NCI-H446 treated with DMSO at 0.1 percent for 48 hours (cell line): ENCODE results near the gene PTPN11.
A peak's percentile ranks its signal among the peaks of the same experiment; 100 is the strongest.
"Not testable (repeated sequence)": the region's sequence is repeated elsewhere in the genome, so short reads cannot be mapped to it uniquely, and the experiment has no call there.

Experiments
- DNase-seq: peaks from one replicate; lab custom pipeline; 2025; lab: John Stamatoyannopoulos, UW

PTPN11 gene

DNA sequence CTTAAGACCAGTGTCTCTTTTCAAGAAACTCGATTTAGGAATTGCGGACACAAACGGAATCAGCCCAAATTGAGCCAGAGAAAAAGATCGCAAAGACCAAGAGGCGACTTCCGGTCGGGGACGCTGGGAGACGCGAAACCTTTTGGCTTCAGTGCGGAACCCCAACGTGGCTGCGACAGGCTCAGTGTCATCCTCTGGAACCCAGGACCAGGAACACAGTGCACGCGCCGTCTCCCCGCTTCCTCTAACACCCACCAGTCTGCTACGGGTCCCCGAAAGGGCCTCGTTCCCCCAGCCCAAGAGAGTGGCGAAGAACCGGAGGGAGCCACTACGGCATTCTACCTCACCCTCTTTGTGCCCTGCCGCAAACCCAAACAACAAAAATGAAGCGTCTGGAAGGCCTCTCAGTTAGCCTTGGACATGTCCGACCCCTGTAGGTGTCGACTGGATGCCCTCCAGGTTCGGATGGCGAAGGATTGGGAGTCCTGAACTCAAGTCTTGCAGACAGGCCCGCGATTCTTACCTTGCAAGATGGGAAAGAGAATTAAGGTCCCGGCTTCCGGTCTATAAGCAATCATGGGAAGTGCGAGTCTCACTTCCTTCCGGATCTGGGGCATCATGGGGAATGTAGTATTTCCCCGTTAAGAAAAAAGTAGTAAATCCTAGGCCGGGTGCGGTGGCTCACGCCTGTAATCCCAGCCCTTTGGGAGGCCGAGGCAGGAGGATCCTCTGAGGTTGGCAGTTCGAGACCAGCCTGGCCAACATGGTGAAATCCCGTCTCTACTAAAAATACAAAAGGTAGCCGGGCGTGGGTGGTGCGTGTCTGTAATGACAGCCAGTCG, 9.5 kb upstream of the PTPN11 start, which contains the start of gene RPL6:
Gene RPL6 (minus strand): TSS at position 542 of the 842 bp plus-strand sequence. CDS start 949 bp downstream, outside the sequence.
- peak; percentile 89 for DNase-seq

DNA sequence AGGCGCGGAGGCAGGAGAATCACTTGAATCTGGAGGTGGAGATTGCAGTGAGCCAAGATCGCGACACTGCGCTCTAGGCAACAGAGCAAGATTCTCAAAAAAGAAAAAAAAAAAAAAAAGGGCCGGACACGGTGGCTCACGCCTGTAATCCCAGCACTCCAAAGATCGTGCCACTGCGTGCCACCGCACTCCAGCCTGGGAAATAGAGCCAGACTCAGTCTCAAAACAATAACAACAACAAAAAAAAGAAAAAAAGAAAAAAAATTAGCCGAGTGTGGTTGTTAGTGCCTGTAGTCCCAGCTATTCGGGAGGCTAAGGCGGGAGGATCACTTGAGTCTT, 8.9 kb upstream of the PTPN11 start:
- DNase-seq = no peak

DNA sequence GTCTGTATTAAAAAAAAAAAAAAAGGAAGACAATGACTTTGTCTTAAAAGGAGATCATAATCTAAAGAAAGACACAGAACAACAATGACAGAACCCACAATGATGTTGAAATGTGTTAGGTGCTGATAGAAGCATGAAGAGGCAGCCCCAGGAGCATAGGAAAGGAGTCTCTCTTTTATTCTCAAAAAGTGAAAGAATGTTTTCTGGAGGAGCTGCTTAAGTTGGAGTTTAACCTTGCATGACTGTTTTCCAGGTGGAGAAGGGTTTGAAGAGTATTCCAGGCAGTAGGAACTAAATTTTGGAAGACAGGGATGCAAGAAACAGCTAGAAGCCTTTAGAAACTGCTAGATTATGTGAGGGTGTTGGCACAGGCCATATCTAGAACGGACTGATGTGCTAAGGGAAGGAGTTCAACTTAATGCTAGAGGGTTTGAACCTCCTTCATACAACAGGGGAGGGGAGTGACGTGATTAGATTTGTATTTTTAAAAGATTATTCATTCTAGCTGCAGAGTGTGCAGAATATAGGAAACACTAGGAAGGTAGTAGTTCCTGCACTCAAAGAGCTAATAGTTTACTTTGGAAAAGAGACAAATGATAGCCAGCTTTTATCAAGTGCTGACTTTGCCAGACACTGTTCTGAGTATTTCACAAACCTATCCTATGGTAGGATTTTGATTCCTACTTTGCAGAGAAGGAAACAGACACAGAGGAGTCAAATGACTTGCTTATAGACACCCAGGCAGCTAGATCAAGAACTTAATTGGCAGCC, 4.7 kb upstream of the PTPN11 start:
- no peak for DNase-seq

DNA sequence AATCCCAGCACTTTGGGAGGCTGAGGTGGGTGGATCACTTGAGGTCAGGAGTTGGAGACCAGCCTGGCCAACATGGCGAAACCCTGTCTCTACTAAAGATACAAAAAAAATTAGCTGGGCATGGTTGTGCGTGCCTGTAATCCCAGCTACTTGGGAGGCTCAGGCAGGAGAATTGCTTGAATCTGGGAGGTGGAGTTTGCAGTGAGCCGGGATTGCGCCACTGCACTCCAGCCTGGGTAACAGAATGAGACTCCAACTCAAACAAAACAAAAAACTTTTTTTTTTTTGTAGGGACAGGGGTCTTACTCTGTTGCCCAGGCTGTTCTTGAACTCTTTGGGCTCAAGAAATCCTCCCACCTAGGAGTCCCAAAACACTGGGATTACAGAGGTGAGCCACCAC, 3.3 kb upstream of the PTPN11 start:
- DNase-seq = not testable (repeated sequence)

DNA sequence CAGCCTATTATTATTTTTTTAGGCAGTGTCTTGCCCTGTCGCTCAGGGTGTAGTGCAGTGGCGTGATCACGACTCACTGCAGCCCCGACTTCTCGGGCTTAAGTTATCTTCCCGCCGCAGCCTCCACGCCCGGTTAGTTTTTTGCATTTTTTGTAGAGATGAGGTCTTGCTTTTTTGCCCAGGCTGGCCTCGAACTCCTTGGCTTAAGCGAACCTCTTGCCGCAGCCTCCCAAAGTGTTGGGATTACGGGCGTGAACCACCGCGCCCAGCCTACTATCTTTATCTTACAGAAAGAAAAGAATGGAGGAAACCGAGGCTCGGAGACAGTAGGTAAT, 507 bp upstream of the PTPN11 start:
- no peak for DNase-seq

DNA sequence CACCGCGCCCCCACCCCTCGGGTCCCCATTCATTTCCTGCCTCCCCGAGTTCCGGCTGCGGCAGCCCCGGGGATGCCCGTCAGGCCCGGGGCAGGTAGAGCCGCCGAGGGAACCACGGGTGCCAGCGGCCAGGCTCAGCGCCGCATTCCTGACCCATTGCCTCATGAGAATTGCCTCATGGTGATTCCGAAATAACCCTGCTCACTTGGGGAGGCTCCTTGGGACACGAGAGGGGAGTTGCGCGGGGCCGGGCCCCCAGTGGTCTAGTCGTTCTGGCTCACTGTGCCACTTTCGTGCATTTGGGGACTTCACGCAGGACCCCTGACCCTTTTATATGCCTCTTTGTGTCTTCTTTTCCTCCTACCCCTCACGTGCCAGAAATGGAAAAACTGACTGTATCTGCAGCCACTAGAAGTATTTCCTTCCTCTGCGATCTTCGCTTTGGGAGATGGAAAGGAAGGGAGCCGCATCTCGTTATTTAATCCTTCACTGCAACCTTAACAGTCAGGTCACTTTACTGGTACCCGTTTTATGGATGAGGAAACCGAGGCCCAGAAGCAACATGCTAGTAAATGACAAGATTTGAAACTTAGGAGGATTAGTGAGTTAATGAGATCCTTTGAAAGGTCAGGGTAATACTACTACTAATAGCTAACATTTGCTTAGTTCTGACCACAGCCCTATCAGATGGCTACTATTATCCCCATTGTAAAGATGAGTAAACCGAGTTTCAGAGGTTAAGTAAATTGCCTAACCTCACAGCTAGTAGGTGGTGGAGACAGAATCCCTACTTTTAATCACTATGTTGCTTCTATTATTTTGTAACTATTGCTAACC, 768 bp downstream of the PTPN11 start:
- no peak for DNase-seq

DNA sequence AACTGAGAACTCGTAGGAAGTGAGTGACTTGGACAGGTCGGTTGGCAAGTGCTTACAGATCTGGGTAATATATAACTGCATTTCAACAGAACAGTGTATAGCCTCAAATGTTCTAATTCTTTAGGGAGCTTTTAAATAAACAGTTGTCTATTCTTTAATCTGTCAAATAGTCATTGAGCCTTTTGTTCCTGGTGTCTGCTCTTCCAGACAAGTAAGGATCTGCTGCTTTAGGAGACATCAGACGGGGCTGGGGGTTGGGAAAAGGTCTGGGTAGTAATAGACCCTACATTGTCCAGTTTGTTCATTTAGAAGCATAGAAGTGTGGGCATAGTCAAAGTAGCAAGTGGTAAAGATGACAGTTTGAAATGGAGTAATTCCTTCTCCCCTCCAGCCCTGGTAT, 2.0 kb downstream of the PTPN11 start:
- DNase-seq = no peak

DNA sequence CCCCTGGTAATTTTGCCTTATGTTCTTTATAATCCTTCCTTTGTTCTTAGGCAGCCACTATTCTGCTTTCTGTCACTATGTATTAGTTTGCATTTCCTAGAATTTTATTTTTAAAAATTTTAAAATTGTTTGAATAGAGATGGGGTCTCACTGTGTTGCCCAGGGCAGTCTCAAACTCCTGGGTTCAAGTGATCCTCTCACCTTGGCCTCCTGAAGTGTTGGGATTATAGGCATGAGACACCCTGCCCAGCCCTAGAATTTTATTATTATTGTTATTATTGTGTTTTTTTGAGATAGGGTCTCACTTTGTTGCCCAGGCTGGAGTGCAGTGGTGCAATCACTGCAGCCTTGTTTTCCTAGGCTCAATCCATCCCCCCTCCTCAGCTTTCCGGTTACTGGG, 2.6 kb downstream of the PTPN11 start:
- no peak for DNase-seq

DNA sequence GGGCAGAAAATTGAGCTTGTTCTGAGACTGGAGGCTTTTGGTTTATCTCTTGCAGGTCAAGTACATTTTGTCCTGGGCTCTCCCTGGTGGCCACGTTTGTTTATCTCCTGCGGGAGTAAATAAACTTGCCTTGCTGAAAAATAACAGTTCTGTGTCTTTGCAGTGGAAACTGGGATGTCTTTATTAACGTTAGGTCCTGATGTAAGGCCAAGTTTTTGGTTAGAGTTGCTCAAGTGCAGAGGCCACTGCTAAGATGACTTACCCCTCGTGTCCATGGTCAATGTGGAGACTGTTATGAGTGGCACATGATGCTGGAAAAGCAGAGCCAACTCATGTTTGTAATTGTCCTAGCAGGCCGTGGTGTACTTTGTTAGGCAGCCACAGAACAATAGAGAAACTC, 3.8 kb downstream of the PTPN11 start:
- DNase-seq = no peak

DNA sequence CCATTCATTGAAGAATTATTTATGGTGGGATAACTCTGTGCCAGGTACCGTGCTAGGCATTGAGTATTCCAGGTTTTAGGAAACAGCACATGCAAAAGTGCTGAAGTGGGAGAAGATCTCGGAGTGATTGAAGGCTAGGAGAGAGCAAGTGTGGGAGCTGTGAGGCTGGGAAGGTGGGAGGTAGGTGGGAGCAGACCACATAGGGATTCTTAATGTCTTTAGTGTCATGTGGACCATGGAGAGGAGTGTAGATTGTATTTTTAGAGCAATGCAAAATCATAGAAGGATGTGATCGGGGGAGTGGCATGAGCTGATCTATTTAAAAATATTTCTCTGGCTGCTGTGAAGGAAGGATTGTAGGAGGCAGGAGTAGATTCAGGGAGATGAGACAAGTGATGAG, 5.4 kb downstream of the PTPN11 start:
- DNase-seq = no peak

DNA sequence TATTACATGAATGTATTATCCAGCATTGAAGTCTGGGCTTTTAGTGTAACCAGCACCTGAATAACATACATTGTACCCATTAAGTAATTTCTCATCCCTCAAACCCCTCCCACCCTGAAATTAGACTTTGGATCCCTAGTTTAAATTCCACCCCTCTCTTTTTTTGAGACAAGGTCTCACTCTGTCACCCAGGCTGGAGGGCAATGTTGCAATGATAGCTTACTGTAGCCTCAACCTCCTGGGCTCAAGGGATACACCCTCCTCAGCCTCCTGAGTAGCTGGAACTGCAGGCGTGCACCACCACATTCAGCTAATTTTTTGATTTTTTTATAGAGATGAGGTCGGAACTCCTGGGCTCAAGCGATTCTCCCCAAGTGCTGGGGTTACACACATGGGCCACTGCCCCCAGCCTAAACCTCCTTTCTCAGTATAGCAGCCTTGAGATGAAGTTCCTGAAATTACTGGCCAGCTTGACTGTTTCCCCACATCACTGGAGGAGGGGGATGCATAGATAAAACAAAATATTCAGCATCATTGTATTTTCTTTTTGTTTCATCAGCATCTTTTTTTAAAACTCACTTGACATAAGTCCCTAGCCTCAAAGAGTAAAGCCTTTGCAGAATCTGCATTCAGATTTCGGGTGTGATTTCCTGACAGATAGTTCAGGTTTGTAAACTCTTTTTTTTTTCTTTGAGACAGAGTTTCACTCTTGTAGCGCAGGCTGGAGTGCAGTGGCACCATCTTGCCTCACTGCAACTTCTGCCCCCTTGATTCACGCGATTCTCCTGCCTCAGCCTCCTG, 7.0 kb downstream of the PTPN11 start:
- DNase-seq = no peak

DNA sequence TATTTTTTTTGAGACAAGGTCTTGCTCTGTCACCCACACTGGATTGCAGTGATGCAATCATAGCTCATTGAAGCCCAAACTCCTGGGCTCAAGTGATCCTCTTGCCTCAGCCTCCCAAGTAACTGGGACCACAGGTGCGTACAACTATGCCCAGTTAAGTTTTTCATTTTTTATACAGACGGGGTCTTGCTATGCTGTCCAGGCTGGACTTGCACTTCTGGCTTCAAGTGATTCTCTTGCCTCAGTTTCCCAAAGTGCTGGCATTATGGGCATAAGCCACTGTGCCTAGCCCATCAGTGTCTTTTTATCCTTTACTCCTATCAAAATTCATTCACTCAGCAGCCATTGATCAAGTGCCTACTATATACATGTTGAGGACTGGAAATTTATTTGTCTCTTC, 9.0 kb downstream of the PTPN11 start:
- DNase-seq = no peak

DNA sequence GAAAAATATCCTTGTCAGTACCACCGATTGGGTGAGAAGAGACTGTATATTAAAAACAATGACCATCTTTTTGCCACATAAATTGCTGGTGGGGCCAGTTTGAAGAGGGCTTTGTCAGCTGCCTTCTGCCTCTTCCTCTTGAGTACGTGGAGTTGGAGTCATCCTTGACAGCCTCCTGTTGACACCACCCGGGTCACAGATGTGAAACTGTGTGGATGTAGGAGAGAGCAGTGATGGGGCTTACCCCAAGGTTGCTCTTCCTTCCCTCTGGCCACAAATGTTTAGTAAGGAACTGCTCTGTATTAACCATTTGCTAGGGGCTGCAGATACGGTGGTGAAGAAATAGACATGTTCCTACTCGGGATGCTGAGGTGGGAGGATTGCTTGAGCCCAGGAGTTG, 12.2 kb downstream of the PTPN11 start:
- no peak for DNase-seq

DNA sequence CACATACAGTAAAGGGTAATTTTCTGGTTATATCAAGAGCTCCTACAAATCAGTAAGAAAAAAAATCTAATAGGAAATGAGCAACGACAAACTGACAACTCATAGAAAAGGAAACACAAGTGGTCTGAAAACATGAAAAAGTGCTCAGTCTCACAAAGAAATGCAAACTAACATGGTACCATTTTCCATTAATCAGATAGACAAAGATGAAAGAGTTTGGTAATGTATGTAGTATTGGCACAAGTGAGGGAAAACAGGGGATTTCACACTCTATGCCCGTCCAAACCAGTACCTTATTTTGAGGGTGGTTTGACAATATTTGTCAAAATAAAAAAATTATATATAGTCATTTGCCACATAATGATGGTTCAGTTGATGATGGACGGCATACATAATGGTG, 13.2 kb downstream of the PTPN11 start:
- DNase-seq = no peak

DNA sequence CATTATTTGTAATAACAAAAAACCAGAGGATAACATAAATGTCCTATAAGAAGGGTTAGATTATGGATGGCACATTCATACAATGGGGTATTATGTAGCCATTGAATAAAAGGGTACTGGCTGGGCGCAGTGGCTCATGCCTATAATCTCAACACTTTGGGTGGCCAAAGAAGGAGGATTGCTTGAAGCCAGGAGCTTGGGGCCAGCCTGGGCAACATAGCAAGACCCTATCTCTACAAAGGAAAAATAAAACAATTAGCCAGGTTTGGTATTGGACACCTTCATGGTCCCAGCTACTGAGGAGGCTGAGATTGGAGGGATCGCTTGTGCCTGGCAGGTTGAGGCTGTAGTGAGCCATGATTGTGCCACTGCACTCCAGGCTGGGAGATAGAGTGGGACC, 14.8 kb downstream of the PTPN11 start:
- no peak for DNase-seq

DNA sequence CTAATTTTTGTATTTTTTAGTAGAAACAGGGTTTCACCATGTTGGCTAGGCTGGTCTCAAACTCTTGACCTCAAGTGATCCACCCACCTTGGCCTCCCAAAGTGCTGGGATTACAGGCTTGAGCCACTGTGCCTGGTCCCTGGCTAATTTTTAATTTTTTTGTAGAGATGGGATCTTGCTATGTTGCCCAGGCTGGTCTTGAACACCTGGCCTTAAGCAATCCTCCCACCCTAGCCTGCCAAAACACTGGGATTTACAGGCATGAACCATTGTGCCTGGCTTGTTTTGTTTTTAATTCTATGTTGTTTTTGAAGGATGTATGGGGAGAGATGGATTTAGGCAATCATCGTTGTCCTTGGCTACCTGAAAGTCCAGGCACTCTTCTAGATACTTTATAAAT, 19.9 kb downstream of the PTPN11 start:
- not testable (repeated sequence) for DNase-seq

DNA sequence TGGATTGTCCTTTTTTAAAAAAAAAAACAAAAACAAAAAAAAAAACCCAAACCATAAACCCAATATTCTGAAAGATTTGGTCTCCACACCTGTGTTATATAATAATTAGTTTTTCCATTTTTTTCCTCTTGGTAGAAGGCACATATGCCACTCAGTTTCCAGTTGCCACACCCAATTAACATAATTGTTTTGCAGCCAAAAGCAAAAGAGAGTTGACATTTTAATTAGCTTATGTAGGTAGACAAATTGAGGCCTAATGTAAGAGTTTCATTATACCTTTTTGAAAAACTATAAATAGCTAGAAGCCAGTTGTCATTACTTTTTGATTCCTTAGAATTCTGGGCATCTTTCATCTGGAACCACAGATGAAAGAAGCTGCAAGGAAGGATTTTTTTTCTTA, 21.0 kb downstream of the PTPN11 start:
- DNase-seq = no peak

DNA sequence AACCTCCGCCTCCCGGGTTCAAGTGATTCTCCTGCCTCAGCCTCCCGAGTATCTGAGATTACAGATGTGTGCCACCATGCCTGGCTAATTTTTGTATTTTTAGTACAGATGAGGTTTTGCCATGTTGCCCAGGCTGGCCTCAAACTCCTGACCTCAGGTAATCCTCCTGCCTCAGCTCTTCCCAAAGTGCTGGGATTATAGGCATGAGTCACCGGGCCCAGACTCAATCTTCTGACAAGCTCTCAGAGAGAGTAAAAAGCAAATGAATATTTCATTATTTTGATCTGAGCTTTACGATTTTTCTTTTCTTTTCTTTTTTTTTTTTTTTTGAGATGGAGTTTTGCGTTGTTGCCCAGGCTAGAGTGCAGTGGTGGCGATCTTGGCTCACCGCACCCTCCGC, 21.9 kb downstream of the PTPN11 start:
- DNase-seq = not testable (repeated sequence)

DNA sequence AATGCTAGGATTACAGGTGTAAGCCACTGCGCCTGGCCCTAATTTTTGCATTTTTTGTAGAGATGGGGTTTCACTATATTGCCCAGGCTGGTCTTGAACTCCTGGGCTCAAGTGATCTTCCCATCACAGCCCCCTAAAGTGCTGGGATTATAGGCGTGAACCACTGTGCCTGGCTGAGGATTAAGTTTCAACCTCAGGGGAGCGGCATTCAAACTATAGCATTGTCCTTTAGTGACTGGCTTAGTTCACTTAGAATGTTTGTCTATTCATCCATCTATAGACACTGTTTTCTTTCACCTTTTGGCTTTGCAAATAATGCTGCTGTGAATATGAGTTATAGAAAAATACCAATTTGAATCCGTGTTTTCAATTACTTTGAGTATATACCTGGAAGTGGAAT, 25.2 kb downstream of the PTPN11 start:
- no peak for DNase-seq

DNA sequence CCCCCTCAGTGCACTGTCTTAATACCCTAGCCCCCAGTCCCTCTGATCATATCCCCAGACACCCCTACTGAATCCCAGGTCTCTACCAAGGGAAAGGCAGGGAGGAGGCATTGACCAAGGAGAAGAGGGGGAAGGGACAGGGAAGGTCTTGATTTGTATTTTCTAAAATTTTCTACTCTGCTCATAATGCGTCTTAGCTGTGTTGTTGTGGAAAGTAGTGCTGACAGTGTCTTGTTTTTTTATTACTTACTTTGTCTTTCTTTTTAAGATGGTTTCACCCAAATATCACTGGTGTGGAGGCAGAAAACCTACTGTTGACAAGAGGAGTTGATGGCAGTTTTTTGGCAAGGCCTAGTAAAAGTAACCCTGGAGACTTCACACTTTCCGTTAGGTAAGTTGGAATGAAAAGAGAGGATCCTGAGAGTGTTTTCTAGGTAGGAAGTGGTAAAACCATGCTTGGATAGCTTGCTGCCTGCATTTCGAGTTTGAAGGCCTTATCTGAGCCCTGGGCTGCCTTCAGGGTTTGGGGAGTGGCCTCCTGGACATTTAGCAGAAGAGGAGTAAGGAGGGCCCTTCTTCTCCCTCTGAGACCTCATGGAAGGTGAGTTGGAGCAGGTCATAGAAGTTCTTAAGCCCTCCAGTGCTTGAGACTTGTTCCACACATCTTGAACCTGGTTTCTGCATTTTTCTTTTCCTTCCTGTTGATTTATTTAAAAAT, 27.4 kb downstream of the PTPN11 start:
- DNase-seq = no peak

DNA sequence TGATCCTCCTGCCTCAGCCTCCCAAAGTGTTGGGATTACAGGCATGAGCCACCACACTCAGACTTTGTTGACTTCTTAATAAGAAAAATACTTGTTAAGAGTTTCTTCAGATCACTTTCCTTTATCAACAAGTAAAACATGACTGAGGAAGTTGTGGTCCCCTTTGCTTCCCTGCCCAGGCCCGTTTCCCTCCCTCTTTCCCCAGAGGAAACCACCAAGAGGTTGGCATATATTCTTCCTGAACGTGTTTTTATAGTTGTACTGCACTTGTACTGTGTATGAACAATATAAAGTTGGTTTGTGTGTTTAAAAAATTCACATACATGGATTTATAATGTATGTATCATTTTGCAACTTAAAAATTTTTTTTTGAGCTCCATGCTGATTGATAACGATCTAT, 28.4 kb downstream of the PTPN11 start:
- DNase-seq = no peak
